Retina (tissue), 1 donor: ENCODE data around the gene FIBCD1.

ENCODE experiments used
- DNase-seq: peaks from one replicate; pipeline ENCODE4 v3.0.0-alpha.2; 2016

Gene FIBCD1

GRCh38 chr9:130905125-130905901 lies 33.7 kb downstream of the FIBCD1 start:
- DNase-seq = no peak

- DNase-seq = no peak
Observed at GRCh38 chr9:130904070-130905044, 34.7 kb downstream of the FIBCD1 start.

- no peak for DNase-seq
Observed at GRCh38 chr9:130903194-130904069, 35.6 kb downstream of the FIBCD1 start.

- DNase-seq = no peak
Observed at GRCh38 chr9:130902204-130903185, 36.6 kb downstream of the FIBCD1 start.

GRCh38 chr9:130901498-130902203 lies 37.4 kb downstream of the FIBCD1 start:
- no peak for DNase-seq

GRCh38 chr9:130900701-130901497 lies 38.1 kb downstream of the FIBCD1 start:
- DNase-seq = no peak

GRCh38 chr9:130899051-130899748 lies 39.8 kb downstream of the FIBCD1 start:
- no peak for DNase-seq

- DNase-seq = no peak
Observed at GRCh38 chr9:130898552-130898852, 40.5 kb downstream of the FIBCD1 start.

- DNase-seq = no peak
Observed at GRCh38 chr9:130897848-130898551, 41.0 kb downstream of the FIBCD1 start.

GRCh38 chr9:130897105-130897751 lies 41.8 kb downstream of the FIBCD1 start:
- no peak for DNase-seq

- no peak for DNase-seq
Observed at GRCh38 chr9:130896233-130897014, 42.6 kb downstream of the FIBCD1 start, which contains the start of gene QRFP. TSS of gene QRFP (minus strand) at chr9:130896812. CDS start at chr9:130893838, 2,974 bp downstream.

- no peak for DNase-seq
Observed at GRCh38 chr9:130895481-130896232, 43.4 kb downstream of the FIBCD1 start.

GRCh38 chr9:130895038-130895437 lies 44.0 kb downstream of the FIBCD1 start:
- no peak for DNase-seq

GRCh38 chr9:130894546-130894945 lies 44.5 kb downstream of the FIBCD1 start:
- no peak for DNase-seq

GRCh38 chr9:130893341-130894101 lies 45.5 kb downstream of the FIBCD1 start:
- DNase-seq = peak; percentile 76
